ENCODE results near the gene CAMSAP2. TPM values are rescaled to one million over a fixed set of nuclear protein-coding genes. Genes with fewer than 3 reads are reported as not detected.
"Not testable (repeated sequence)": the region's sequence is repeated elsewhere in the genome, so short reads cannot be mapped to it uniquely, and the experiment has no call there.

CAMSAP2 gene
- total RNA-seq, 2 donors from 2014 or later: 5.4 to 7.5 TPM

DNA sequence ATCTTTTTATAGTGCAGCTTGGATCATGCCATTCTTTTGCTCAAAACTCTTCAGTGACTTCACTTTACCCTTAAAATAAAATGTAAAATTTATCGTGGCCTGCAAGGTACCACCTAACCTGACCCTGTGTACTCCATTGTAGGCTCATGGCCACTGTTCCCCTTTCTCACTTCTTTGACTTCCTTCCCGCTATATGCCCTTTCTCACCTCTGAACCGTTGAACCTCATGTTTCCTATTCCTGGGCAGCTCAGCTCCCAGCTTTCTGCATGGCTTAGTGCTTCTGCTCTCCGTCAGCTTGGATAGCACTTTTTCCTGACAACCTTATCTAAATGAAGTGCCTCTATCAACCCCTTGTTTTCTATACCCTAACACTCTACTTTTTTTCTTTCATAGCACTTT, 73.0 kb downstream of the CAMSAP2 start:
- Histone ChIP-seq H3K4me1 (no peaks in the 10 kb centered on the region), H3K9me3 (no peaks in the 10 kb centered on the region), H3K4me3 (no peak overlapping the region), H3K27me3 (no peaks in the 10 kb centered on the region), H3K9ac (ENCODE audit: low read depth in 2 of 2, low read length in 2 of 2) (no peak overlapping the region), H3K36me3 (no peaks in the 10 kb centered on the region), H3K27ac (no peak overlapping the region)
- no peak for DNase-seq
- TF ChIP-seq, protein P1, sequence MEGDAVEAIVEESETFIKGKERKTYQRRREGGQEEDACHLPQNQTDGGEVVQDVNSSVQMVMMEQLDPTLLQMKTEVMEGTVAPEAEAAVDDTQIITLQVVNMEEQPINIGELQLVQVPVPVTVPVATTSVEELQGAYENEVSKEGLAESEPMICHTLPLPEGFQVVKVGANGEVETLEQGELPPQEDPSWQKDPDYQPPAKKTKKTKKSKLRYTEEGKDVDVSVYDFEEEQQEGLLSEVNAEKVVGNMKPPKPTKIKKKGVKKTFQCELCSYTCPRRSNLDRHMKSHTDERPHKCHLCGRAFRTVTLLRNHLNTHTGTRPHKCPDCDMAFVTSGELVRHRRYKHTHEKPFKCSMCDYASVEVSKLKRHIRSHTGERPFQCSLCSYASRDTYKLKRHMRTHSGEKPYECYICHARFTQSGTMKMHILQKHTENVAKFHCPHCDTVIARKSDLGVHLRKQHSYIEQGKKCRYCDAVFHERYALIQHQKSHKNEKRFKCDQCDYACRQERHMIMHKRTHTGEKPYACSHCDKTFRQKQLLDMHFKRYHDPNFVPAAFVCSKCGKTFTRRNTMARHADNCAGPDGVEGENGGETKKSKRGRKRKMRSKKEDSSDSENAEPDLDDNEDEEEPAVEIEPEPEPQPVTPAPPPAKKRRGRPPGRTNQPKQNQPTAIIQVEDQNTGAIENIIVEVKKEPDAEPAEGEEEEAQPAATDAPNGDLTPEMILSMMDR (IDR thresholded peaks at IDR 0.05): no peak
- intact Hi-C loops (cut with DNase I): no loop called here

GRCh38 chr1:200816624-200817224, 78.0 kb downstream of the CAMSAP2 start:
- DNase-seq; intact Hi-C loops (cut with DNase I); H3K27me3 ChIP-seq; H3K4me3 ChIP-seq; H3K36me3 ChIP-seq; H3K9me3 ChIP-seq; H3K27ac ChIP-seq; H3K9ac ChIP-seq (ENCODE audit: low read depth in 2 of 2, low read length in 2 of 2); H3K4me1 ChIP-seq: not testable (repeated sequence)

GRCh38 chr1:200818248-200818647, 79.6 kb downstream of the CAMSAP2 start:
- Histone ChIP-seq H3K9ac (ENCODE audit: low read depth in 2 of 2, low read length in 2 of 2) (no peak overlapping the region), H3K4me1 (no peaks in the 10 kb centered on the region), H3K36me3 (no peaks in the 10 kb centered on the region), H3K27ac (no peak overlapping the region), H3K4me3 (no peak overlapping the region), H3K9me3 (no peaks in the 10 kb centered on the region), H3K27me3 (no peaks in the 10 kb centered on the region)
- no peak for DNase-seq
- TF ChIP-seq, protein P1 (IDR thresholded peaks at IDR 0.05): no peak
- intact Hi-C loops (cut with DNase I): no loop called here

GRCh38 chr1:200819726-200820125, 81.0 kb downstream of the CAMSAP2 start:
- no peaks in the 10 kb centered on the region for H3K27me3 ChIP-seq
- intact Hi-C loops (cut with DNase I): no loop called here
- no peaks in the 10 kb centered on the region for H3K36me3 ChIP-seq
- H3K4me3 ChIP-seq: no peak overlapping the region
- no peaks in the 10 kb centered on the region for H3K9me3 ChIP-seq
- H3K4me1 ChIP-seq: no peaks in the 10 kb centered on the region
- TF ChIP-seq, protein P1 (IDR thresholded peaks at IDR 0.05): no peak
- H3K27ac ChIP-seq: no peak overlapping the region
- H3K9ac ChIP-seq (ENCODE audit: low read depth in 2 of 2, low read length in 2 of 2): no peak overlapping the region
- no peak for DNase-seq

DNA sequence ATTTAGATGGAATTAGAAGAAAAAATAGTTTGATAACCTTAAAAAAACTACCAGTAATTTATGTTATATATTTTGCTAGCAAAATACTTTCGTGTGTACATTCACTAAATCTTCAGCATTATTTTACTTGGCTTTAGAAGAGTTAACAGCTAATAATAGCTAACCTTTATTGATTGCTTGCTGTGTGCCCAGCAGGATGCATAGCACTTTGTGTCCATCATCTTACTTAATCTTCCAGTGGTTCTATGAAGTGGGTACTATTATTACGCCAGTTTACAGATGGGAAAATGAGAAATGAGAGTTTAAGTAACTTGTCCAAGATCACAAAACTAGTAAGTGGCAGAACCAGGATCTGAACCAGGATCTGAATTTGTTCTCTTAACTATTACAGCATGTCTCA, 92.4 kb downstream of the CAMSAP2 start:
- intact Hi-C loops (cut with DNase I): loop anchor here (10.0 kb wide), 1 partner anchor 206 kb away; the partner anchor contains the start of gene KIF14
- Histone ChIP-seq H3K9ac (ENCODE audit: low read depth in 2 of 2, low read length in 2 of 2) (no peak overlapping the region), H3K4me3 (no peak overlapping the region), H3K27me3 (no peaks in the 10 kb centered on the region), H3K4me1 (no peaks in the 10 kb centered on the region), H3K27ac (no peak overlapping the region), H3K9me3 (no peaks in the 10 kb centered on the region), H3K36me3 (no peaks in the 10 kb centered on the region)
- TF ChIP-seq, protein P1 (IDR thresholded peaks at IDR 0.05): no peak
- no peak for DNase-seq

DNA sequence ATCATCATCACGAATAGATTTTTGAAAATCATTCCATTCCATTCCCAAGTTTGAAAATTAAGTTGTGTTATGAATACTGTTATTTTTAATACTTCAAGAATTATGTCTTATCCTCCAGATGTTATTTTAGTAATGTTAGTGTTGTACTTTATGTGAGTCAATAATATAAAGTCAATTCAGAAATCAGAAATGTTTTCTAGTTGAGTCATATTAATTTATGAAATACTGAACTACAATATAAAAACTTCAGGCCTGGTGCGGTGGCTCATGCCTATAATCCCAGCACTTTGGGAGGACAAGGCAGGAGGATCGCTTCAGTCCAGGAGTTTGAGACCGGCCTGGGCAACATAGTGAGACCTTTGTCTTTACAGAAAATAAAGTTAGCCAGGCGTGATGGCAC, 95.7 kb downstream of the CAMSAP2 start:
- Histone ChIP-seq H3K4me3 (no peak overlapping the region), H3K9ac (ENCODE audit: low read depth in 2 of 2, low read length in 2 of 2) (no peak overlapping the region), H3K9me3 (no peaks in the 10 kb centered on the region), H3K36me3 (no peaks in the 10 kb centered on the region), H3K4me1 (no peaks in the 10 kb centered on the region), H3K27me3 (no peaks in the 10 kb centered on the region), H3K27ac (no peak overlapping the region)
- DNase-seq: no peak
- TF ChIP-seq, protein P1 (IDR thresholded peaks at IDR 0.05): no peak
- intact Hi-C loops (cut with DNase I): loop anchor here (10.0 kb wide), 1 partner anchor 210 kb away; the partner anchor contains the start of gene KIF14
